Measurements from ENCODE around the gene LRP1B. TPM values are rescaled to one million over a fixed set of nuclear protein-coding genes. Genes with fewer than 3 reads are reported as not detected.

Gene LRP1B
- total RNA-seq, 3 donors from 2014 or later = 2.3 to 29.8 (median 21.8) TPM

DNA sequence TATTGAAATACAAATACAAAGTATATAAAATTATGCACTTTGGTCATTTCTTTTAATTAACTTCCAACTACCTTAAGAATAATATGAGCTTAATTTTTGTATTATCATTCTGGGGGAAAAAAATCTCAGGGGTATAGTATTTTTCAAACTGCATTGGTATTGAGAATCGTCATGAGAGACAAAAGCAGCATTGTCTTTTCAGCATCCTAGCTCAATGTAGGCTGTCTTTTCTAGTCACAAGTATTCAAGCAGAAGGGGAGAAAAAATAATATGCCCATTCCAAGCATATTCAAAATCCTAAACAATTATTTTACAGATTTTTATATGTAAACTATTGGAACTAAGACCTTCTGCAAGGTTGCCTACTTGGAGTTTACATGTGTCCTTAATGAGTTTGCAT, 693.3 kb downstream of the LRP1B start:
- no peaks in the 10 kb centered on the region for H3K9me3 ChIP-seq
- TF ChIP-seq POLR2A (IDR thresholded peaks at IDR 0.05) (no peak), POLR2AphosphoS5 (IDR thresholded peaks at IDR 0.05) (no peak)
- TF ChIP-seq, protein P1, sequence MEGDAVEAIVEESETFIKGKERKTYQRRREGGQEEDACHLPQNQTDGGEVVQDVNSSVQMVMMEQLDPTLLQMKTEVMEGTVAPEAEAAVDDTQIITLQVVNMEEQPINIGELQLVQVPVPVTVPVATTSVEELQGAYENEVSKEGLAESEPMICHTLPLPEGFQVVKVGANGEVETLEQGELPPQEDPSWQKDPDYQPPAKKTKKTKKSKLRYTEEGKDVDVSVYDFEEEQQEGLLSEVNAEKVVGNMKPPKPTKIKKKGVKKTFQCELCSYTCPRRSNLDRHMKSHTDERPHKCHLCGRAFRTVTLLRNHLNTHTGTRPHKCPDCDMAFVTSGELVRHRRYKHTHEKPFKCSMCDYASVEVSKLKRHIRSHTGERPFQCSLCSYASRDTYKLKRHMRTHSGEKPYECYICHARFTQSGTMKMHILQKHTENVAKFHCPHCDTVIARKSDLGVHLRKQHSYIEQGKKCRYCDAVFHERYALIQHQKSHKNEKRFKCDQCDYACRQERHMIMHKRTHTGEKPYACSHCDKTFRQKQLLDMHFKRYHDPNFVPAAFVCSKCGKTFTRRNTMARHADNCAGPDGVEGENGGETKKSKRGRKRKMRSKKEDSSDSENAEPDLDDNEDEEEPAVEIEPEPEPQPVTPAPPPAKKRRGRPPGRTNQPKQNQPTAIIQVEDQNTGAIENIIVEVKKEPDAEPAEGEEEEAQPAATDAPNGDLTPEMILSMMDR (IDR thresholded peaks at IDR 0.05) = no peak
- no peaks in the 10 kb centered on the region for H3K36me3 ChIP-seq
- no peaks in the 10 kb centered on the region for H3K4me1 ChIP-seq
- DNase-seq (ENCODE audit: low spot score in 2 of 2) = no peak
- H3K4me3 ChIP-seq = no peak overlapping the region
- H3K27ac ChIP-seq = no peak overlapping the region
- H3K27me3 ChIP-seq = no peaks in the 10 kb centered on the region
- intact Hi-C loops (cut with DNase I; ENCODE audit: low total_unique reads) = no loop called here

DNA sequence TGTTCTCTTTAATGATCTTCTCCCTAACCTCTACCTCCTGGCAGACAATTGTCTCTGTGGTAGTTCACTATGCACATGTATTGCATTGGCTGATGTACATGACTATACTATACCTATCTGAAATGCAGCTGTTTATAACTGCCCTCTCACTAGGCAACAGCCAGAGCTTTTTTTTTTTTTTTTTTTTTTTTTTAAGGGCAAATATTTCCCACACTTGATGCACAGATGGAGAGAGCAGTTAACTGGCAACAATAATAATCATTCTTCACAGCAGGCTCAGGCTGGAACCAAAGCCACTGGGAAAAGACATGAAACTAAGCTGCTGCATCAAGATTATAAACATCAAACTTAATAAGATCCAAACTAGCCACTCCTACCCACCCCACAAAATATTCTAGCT, 707.7 kb downstream of the LRP1B start:
- Histone ChIP-seq H3K4me1 (no peaks in the 10 kb centered on the region), H3K36me3 (no peaks in the 10 kb centered on the region), H3K27me3 (no peaks in the 10 kb centered on the region), H3K9me3 (no peaks in the 10 kb centered on the region), H3K4me3 (no peak overlapping the region), H3K27ac (no peak overlapping the region)
- intact Hi-C loops (cut with DNase I; ENCODE audit: low total_unique reads) = no loop called here
- no peak for DNase-seq (ENCODE audit: low spot score in 2 of 2)
- TF ChIP-seq POLR2AphosphoS5 (IDR thresholded peaks at IDR 0.05) (no peak), POLR2A (IDR thresholded peaks at IDR 0.05) (no peak)
- TF ChIP-seq, protein P1 (IDR thresholded peaks at IDR 0.05) = no peak

DNA sequence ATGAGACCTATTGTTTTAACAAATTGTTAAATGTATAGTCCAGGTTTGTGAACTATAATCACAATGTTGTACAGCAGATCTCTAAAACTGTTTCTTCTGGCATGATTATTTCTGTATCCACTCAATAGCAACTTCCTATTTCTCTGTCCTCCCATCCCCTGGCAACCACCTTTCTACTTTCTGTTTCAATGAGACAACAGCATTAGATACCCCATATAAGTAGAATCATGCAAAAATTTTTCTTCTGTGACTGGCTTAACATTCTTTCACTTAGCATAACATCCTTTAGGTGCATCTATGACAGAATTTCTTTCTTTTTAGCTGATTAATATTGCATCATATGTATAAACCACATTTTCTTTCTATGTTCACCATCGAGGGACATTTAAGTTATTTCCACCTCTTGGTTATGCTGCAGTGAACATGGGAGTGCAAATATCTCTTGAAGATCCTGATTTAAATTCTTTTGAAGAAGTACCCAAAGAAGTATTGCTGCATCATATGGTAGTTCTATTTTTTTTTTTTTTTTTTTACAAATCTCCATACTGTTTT, 713.5 kb downstream of the LRP1B start:
- no peak for TF ChIP-seq POLR2A (IDR thresholded peaks at IDR 0.05)
- TF ChIP-seq POLR2AphosphoS5 (IDR thresholded peaks at IDR 0.05) = no peak
- TF ChIP-seq, protein P1 (IDR thresholded peaks at IDR 0.05) = no peak
- Histone ChIP-seq H3K9me3 (peaks cover 0 to 7% of the 10 kb centered on the region in 2 donors), H3K4me1 (no peaks in the 10 kb centered on the region), H3K36me3 (no peaks in the 10 kb centered on the region), H3K27ac (no peak overlapping the region), H3K27me3 (no peaks in the 10 kb centered on the region), H3K4me3 (no peak overlapping the region)
- DNase-seq (ENCODE audit: low spot score in 2 of 2) = no peak
- intact Hi-C loops (cut with DNase I; ENCODE audit: low total_unique reads) = no loop called here

DNA sequence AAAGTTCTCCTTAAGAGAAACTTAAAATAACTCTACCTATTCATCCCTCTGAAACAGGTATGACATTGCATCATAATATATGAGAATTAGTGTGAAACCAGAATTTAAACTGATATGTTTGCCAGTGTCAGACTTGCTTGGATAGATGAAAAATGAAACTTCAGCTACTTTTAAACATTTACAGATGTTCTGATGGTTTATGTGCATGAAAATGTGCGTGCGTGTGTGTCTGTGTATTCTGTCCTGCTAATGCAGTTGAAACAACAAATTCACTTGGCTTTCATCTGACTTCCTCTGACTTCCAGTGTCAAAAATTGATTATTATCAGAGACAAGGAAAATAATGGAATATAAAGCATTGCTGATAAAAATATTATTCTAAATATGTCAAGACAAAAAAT, 719.4 kb downstream of the LRP1B start:
- no peak overlapping the region for H3K4me3 ChIP-seq
- H3K27me3 ChIP-seq = no peaks in the 10 kb centered on the region
- peaks cover 0 to 7% of the 10 kb centered on the region in 2 donors for H3K9me3 ChIP-seq
- H3K4me1 ChIP-seq = no peaks in the 10 kb centered on the region
- no peaks in the 10 kb centered on the region for H3K36me3 ChIP-seq
- intact Hi-C loops (cut with DNase I; ENCODE audit: low total_unique reads) = no loop called here
- DNase-seq (ENCODE audit: low spot score in 2 of 2) = no peak
- TF ChIP-seq, protein P1 (IDR thresholded peaks at IDR 0.05) = no peak
- TF ChIP-seq POLR2AphosphoS5 (IDR thresholded peaks at IDR 0.05) = no peak
- no peak for TF ChIP-seq POLR2A (IDR thresholded peaks at IDR 0.05)
- no peak overlapping the region for H3K27ac ChIP-seq

DNA sequence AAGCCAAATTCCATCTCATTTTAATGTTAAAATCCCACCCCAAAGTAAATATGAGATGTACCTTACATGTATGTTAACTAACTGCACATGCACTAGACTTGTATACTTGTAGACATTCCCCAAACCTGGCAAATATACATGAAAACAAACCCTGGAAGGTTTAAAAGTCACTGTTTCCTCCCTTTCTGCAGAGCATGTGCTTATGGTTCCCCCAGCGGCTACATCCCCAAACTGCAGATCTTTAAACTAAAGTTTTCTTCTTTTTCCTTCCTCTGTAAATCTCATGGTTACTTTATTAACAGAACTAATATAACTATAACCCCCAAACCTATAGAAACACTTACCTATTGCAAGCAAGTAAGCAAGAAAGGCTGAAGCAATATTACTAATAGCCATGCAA, 731.5 kb downstream of the LRP1B start:
- DNase-seq (ENCODE audit: low spot score in 2 of 2) = no peak
- H3K27me3 ChIP-seq = no peaks in the 10 kb centered on the region
- no peaks in the 10 kb centered on the region for H3K4me1 ChIP-seq
- no peaks in the 10 kb centered on the region for H3K9me3 ChIP-seq
- no peaks in the 10 kb centered on the region for H3K36me3 ChIP-seq
- no peak overlapping the region for H3K27ac ChIP-seq
- TF ChIP-seq, protein P1 (IDR thresholded peaks at IDR 0.05) = no peak
- TF ChIP-seq POLR2A (IDR thresholded peaks at IDR 0.05) = no peak
- no peak for TF ChIP-seq POLR2AphosphoS5 (IDR thresholded peaks at IDR 0.05)
- no peak overlapping the region for H3K4me3 ChIP-seq
- intact Hi-C loops (cut with DNase I; ENCODE audit: low total_unique reads) = no loop called here

Measured in breast epithelium (tissue), 4 donors.